Uterus (tissue), 2 donors: Measurements from ENCODE around the gene AIF1L.

Source experiments
- POLR2A ChIP-seq, 2 donors: fragments of 450-650 bp; IDR thresholded peaks; one replicate each; pipeline ENCODE4 v1.6.1; 2016; ENCODE audit warnings: antibody characterized with exemption in 2 of 2, mild to moderate bottlenecking in 1 of 2, moderate library complexity in 1 of 2
- TF ChIP-seq, protein P1 (sequence below), 4 experiments: fragments of 200-600 bp in 2 of 4; fragments of 450-650 bp in 2 of 4; sonication (generic) in 2 of 4; IDR thresholded peaks; one replicate each; pipeline ENCODE4 v1.5.1; 2016 to 2019; ENCODE audit warnings: antibody characterized with exemption in 4 of 4, mild to moderate bottlenecking in 2 of 4, moderate library complexity in 1 of 4

DNA sequence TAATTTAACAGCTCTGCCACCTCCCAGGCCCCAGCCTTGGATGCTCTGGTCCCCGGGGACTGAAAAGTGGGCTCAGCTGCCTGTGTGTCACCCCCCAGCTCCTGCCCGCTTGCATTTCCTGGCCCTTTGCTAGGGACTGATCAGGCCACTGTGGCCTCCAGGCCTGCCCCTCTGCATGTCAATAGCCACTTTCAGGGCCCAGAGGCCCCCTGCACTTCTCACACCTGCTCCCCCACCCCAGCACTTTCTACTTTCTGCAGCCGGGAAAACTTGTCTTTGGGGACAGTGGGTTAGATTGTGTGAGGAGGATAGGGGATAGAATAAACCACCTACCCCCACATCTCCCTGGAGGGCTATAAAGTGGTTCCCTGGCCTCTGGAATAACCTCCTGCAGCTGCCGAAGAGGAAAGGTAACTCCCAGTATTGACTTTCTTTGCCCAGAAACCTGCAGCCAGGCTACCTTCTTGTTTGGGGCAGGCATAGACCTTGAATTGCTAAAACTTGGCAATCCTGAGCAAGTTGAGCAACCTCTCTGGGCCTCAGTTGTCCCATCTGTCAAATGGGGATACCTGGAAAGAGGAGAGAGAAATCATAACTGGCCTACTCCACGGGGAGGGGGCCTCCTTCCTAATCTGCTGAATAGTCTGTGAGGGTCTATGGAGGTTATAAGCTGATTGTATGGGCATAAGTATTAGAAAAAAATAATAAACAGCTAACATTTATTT lies 7.8 kb downstream of the AIF1L start:
- TF ChIP-seq POLR2A (IDR thresholded peaks at IDR 0.05), result no peak
- TF ChIP-seq, protein P1, sequence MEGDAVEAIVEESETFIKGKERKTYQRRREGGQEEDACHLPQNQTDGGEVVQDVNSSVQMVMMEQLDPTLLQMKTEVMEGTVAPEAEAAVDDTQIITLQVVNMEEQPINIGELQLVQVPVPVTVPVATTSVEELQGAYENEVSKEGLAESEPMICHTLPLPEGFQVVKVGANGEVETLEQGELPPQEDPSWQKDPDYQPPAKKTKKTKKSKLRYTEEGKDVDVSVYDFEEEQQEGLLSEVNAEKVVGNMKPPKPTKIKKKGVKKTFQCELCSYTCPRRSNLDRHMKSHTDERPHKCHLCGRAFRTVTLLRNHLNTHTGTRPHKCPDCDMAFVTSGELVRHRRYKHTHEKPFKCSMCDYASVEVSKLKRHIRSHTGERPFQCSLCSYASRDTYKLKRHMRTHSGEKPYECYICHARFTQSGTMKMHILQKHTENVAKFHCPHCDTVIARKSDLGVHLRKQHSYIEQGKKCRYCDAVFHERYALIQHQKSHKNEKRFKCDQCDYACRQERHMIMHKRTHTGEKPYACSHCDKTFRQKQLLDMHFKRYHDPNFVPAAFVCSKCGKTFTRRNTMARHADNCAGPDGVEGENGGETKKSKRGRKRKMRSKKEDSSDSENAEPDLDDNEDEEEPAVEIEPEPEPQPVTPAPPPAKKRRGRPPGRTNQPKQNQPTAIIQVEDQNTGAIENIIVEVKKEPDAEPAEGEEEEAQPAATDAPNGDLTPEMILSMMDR (IDR thresholded peaks at IDR 0.05), result no peak
